Liver (tissue), 9 donors: ENCODE measurements around the gene MAP2K4. TPM values are rescaled to one million over a fixed set of nuclear protein-coding genes. Genes with fewer than 3 reads are reported as not detected.

Experiments
- DNase-seq: peaks from one replicate; pipeline ENCODE4 v3.0.0-alpha.2; 2017; ENCODE audit warnings: low spot score
- H3K27ac ChIP-seq, 2 donors: one replicate each; pipeline ENCODE4 v1.7.0; 2013; ENCODE audit warnings: inconsistent platforms in 2 of 2, low read length in 2 of 2, control low read depth in 1 of 2, low read depth in 1 of 2, mild to moderate bottlenecking in 1 of 2
- H3K27me3 ChIP-seq, 4 donors: one replicate each; pipeline versions ENCODE4 v1.6.1 to v1.7.0; 2013; ENCODE audit warnings: low read length in 3 of 4, inconsistent platforms in 1 of 4, mild to moderate bottlenecking in 1 of 4, moderate library complexity in 1 of 4; ENCODE audit not compliant: control insufficient read depth in 4 of 4, insufficient read depth in 4 of 4
- H3K36me3 ChIP-seq, 4 donors: one replicate each; pipeline versions ENCODE4 v1.6.1 to v1.7.0; 2013; ENCODE audit warnings: low read length in 3 of 4, mild to moderate bottlenecking in 3 of 4, low read depth in 1 of 4, moderate library complexity in 1 of 4; ENCODE audit not compliant: control insufficient read depth in 4 of 4, insufficient read depth in 3 of 4
- H3K4me1 ChIP-seq, 4 donors: one replicate each; pipeline versions ENCODE4 v1.6.1 to v1.7.0; 2013; ENCODE audit warnings: low read length in 3 of 4, mild to moderate bottlenecking in 3 of 4, moderate library complexity in 1 of 4; ENCODE audit not compliant: control insufficient read depth in 4 of 4, insufficient read depth in 4 of 4
- H3K4me3 ChIP-seq, 3 donors: one replicate each; pipeline versions ENCODE4 v1.6.1 to v1.7.0; 2013; ENCODE audit warnings: low read length in 3 of 3, control low read depth in 1 of 3, low read depth in 1 of 3, mild to moderate bottlenecking in 1 of 3
- H3K9ac ChIP-seq, 2 donors: one replicate each; pipeline ENCODE4 v1.7.0; 2013; ENCODE audit warnings: low read length in 2 of 2, mild to moderate bottlenecking in 2 of 2, moderate library complexity in 2 of 2, control low read depth in 1 of 2, low read depth in 1 of 2
- H3K9me3 ChIP-seq, 4 donors: one replicate each; pipeline versions ENCODE4 v1.6.1 to v1.7.0; 2013; ENCODE audit warnings: low read length in 3 of 4; ENCODE audit not compliant: control insufficient read depth in 4 of 4
- EGR1 ChIP-seq, 2 donors: IDR thresholded peaks; 2 replicates each; pipeline ENCODE4 v1.6.1; 2016 to 2018; ENCODE audit warnings: antibody characterized with exemption in 2 of 2, low read depth in 2 of 2
- FOXA1 ChIP-seq: IDR thresholded peaks from 2 replicates; pipeline ENCODE4 v1.6.1; 2016; ENCODE audit warnings: antibody characterized with exemption
- FOXA2 ChIP-seq: IDR thresholded peaks from 2 replicates; pipeline ENCODE4 v1.6.1; 2016; ENCODE audit warnings: antibody characterized with exemption
- HNF4A ChIP-seq, 2 donors: conservative IDR thresholded peaks; 2 replicates each; pipeline ENCODE4 v1.6.1; 2016; ENCODE audit warnings: antibody characterized with exemption in 2 of 2, mild to moderate bottlenecking in 2 of 2
- HNF4G ChIP-seq: IDR thresholded peaks from 2 replicates; pipeline ENCODE4 v1.6.1; 2016; ENCODE audit warnings: antibody characterized with exemption
- JUND ChIP-seq, 2 donors: IDR thresholded peaks; 2 replicates each; pipeline ENCODE4 v1.6.1; 2016; ENCODE audit warnings: antibody characterized with exemption in 2 of 2
- NR2F2 ChIP-seq: IDR thresholded peaks from 2 replicates; pipeline ENCODE4 v1.6.1; 2016; ENCODE audit warnings: antibody characterized with exemption
- RAD21 ChIP-seq, 2 donors: IDR thresholded peaks; 2 replicates each; pipeline ENCODE4 v1.6.1; 2016; ENCODE audit warnings: antibody characterized with exemption in 2 of 2, mild to moderate bottlenecking in 2 of 2
- RXRA ChIP-seq, 2 donors: IDR thresholded peaks; 2 replicates each; pipeline ENCODE4 v1.6.1; 2017 to 2018; ENCODE audit warnings: antibody characterized with exemption in 2 of 2, mild to moderate bottlenecking in 1 of 2
- SP1 ChIP-seq: IDR thresholded peaks from 2 replicates; pipeline ENCODE4 v1.6.1; 2018; ENCODE audit warnings: antibody characterized with exemption, mild to moderate bottlenecking
- TAF1 ChIP-seq: conservative IDR thresholded peaks from 2 replicates; pipeline ENCODE4 v1.6.1; 2016; ENCODE audit warnings: antibody characterized with exemption, mild to moderate bottlenecking
- YY1 ChIP-seq: IDR thresholded peaks from 2 replicates; pipeline ENCODE4 v1.6.1; 2016; ENCODE audit warnings: antibody characterized with exemption, mild to moderate bottlenecking
- WGBS: extraction: QIAGEN DNeasy Blood & Tissue Kit; methylation state at CpG from one replicate; pipeline ENCODE4 v1.1.7; 2013; 5-methylcytosine and 5-hydroxymethylcytosine counted together
- polyA plus RNA-seq, 2 donors: library from polyadenylated mRNA; stranded (reverse) in 1 of 2; unstranded in 1 of 2; fragments of 200-250 nt in 1 of 2; fragments of >200 nt in 1 of 2; fragmentation: Nextera tagmentation in 1 of 2; extraction: Ambion mirVana in 1 of 2; gene quantifications; one replicate each; pipeline versions ENCODE4 v1.2.1 to v1.2.3, GENCODE V29; 2013 to 2015
- total RNA-seq, 2 donors: library from RNA; depleted of rRNA; stranded (reverse); fragments of >200 nt; gene quantifications; one replicate each; pipeline ENCODE4 v1.2.3, GENCODE V29; 2014
- TF ChIP-seq, protein P1 (sequence below): fragments of 150-350 bp; IDR thresholded peaks from 2 replicates; pipeline ENCODE4 v1.5.1; 2017; ENCODE audit warnings: improper control_type of control experiment, low read depth, low read length; ENCODE audit not compliant: missing input control
- TF ChIP-seq, protein P2 (sequence below): IDR thresholded peaks from 2 replicates; pipeline ENCODE4 v1.6.1; 2016; ENCODE audit warnings: antibody characterized with exemption
- TF ChIP-seq, protein P3 (sequence below): IDR thresholded peaks from 2 replicates; pipeline ENCODE4 v1.6.1; 2016; ENCODE audit warnings: antibody characterized with exemption, mild to moderate bottlenecking
- donor health status: healthy.
- donor health status: healthy.
- donor health status: healthy.
- donor health status: healthy.
- donor health status: healthy.

The MAP2K4 gene
- total and polyA plus RNA-seq, 4 donors, result 9.2 to 23.8 (median 14.7) TPM

DNA sequence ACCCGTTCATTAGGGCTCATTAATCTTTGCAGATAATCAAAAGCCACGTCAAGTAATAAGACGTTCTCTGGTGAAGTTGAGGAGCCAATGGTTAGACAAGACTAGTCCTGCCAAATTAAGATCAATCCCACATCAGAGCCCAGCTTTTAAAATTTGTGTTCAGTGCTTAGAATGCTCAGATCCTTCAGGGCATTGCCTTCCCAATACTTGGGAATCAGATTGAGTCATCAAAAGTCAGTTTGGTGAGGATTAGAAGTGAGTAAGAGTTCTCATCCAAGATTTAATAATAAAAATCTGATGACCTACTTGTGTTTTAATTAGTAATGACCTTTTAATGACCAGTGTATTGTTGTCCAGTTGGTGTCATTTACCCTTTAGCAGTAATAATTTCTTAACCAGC lies 19.8 kb downstream of the MAP2K4 start (continued):
- TF ChIP-seq, protein P1, sequence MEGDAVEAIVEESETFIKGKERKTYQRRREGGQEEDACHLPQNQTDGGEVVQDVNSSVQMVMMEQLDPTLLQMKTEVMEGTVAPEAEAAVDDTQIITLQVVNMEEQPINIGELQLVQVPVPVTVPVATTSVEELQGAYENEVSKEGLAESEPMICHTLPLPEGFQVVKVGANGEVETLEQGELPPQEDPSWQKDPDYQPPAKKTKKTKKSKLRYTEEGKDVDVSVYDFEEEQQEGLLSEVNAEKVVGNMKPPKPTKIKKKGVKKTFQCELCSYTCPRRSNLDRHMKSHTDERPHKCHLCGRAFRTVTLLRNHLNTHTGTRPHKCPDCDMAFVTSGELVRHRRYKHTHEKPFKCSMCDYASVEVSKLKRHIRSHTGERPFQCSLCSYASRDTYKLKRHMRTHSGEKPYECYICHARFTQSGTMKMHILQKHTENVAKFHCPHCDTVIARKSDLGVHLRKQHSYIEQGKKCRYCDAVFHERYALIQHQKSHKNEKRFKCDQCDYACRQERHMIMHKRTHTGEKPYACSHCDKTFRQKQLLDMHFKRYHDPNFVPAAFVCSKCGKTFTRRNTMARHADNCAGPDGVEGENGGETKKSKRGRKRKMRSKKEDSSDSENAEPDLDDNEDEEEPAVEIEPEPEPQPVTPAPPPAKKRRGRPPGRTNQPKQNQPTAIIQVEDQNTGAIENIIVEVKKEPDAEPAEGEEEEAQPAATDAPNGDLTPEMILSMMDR, result no peak
- no peak for TF ChIP-seq EGR1 (IDR thresholded peaks at IDR 0.05; ENCODE audit: low read depth in 2 of 2)

DNA sequence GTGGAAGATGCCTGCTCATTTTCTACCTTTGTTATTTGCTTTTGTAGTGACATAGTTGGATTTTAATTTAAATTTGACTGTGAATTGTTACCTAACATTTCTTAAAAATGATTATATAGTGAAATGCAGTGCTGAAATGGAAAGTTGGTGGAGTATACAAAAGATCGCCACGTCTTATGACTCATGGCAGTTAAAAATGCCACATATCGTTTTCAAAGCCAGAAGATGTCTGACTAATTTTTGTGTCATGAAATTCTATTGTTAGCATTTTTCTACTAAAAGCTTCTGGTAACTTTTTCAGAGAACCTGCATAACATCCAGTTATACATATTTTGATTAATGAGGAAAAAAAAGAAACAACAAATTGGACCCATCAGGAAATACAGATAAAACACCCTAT lies 20.6 kb downstream of the MAP2K4 start:
- Histone ChIP-seq H3K36me3 (no peaks in the 10 kb centered on the region), H3K9ac (no peak overlapping the region), H3K4me3 (no peak overlapping the region), H3K27ac (no peak overlapping the region), H3K27me3 (no peaks in the 10 kb centered on the region), H3K9me3 (no peaks in the 10 kb centered on the region), H3K4me1 (peaks cover 0 to 12% (median 6%) of the 10 kb centered on the region in 4 donors)
- 89% methylated on average over 3 of the region's 3 CpGs for WGBS
- DNase-seq, result no peak
- TF ChIP-seq HNF4G (no peak), EGR1 (IDR thresholded peaks at IDR 0.05; ENCODE audit: low read depth in 2 of 2) (no peak), RXRA (IDR thresholded peaks at IDR 0.05) (no peak), SP1 (no peak), JUND (IDR thresholded peaks at IDR 0.05) (no peak), NR2F2 (no peak)

DNA sequence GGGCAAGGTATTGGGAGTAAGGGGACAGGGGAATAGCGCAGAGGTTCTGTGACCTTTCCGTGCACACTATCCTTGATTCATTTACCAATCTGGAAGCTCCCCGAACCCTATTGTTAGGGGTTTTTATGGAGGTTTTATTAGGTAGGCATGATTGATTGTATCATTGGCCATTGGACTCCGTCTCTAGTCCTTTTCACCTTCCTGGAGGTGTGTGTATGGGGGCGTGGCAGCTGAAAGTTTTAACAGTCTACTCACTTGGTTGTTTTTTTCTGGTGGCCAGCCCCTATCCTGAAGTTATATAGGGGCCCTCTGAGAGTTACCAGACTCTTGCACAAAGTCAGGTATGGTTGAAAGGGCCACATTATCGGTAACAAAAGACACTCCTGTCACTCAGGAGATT lies 23.0 kb downstream of the MAP2K4 start:
- no peak overlapping the region for H3K27ac ChIP-seq
- TF ChIP-seq FOXA2 (no peak), RAD21 (IDR thresholded peaks at IDR 0.05) (no peak), HNF4A (conservative IDR thresholded peaks at IDR 0.05) (no peak)
- TF ChIP-seq, protein P1, result no peak
- H3K9ac ChIP-seq, result no peak overlapping the region
- no peak for DNase-seq
- H3K36me3 ChIP-seq, result no peaks in the 10 kb centered on the region
- 94% methylated on average over 6 of the region's 6 CpGs for WGBS
- H3K27me3 ChIP-seq, result no peaks in the 10 kb centered on the region
- H3K4me3 ChIP-seq, result no peak overlapping the region
- peaks cover 0 to 18% (median 3%) of the 10 kb centered on the region in 4 donors for H3K4me1 ChIP-seq
- H3K9me3 ChIP-seq, result no peaks in the 10 kb centered on the region

DNA sequence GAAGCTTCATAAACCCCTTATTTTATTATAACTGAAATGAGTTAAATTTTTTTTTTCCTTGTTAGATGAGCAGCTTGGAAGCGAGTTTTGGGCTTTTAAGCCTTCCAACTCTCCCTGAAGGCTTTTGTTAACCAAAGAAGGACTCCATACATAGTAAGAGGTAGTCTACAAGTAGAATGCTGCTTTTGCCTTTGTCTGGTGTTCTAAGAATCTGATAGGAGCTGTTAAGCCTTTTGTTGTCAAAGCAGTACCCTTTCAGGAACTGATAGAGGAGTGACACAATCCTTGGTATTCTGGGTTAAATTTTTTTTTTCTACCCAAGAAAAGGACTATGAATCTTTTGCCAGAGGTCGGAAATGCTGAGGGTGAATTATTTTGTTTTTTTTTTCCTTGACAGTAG lies 26.1 kb downstream of the MAP2K4 start:
- DNase-seq, result no peak
- 77% methylated on average over 2 of the region's 2 CpGs for WGBS
- Histone ChIP-seq H3K9ac (no peak overlapping the region), H3K4me1 (peaks cover 0 to 16% (median 3%) of the 10 kb centered on the region in 4 donors), H3K4me3 (no peak overlapping the region), H3K36me3 (peaks cover 0 to under 1% (median 0%) of the 10 kb centered on the region in 4 donors), H3K27me3 (no peaks in the 10 kb centered on the region), H3K27ac (no peak overlapping the region), H3K9me3 (no peaks in the 10 kb centered on the region)
- no peak for TF ChIP-seq RXRA (IDR thresholded peaks at IDR 0.05)
- TF ChIP-seq, protein P2, sequence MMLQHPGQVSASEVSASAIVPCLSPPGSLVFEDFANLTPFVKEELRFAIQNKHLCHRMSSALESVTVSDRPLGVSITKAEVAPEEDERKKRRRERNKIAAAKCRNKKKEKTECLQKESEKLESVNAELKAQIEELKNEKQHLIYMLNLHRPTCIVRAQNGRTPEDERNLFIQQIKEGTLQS, result no peak
- no peak for TF ChIP-seq FOXA1
- no peak for TF ChIP-seq EGR1 (IDR thresholded peaks at IDR 0.05; ENCODE audit: low read depth in 2 of 2)
- TF ChIP-seq FOXA2, result no peak
- TF ChIP-seq, protein P1, result no peak
- no peak for TF ChIP-seq TAF1
- no peak for TF ChIP-seq HNF4G
- TF ChIP-seq YY1, result no peak
- TF ChIP-seq, protein P3, sequence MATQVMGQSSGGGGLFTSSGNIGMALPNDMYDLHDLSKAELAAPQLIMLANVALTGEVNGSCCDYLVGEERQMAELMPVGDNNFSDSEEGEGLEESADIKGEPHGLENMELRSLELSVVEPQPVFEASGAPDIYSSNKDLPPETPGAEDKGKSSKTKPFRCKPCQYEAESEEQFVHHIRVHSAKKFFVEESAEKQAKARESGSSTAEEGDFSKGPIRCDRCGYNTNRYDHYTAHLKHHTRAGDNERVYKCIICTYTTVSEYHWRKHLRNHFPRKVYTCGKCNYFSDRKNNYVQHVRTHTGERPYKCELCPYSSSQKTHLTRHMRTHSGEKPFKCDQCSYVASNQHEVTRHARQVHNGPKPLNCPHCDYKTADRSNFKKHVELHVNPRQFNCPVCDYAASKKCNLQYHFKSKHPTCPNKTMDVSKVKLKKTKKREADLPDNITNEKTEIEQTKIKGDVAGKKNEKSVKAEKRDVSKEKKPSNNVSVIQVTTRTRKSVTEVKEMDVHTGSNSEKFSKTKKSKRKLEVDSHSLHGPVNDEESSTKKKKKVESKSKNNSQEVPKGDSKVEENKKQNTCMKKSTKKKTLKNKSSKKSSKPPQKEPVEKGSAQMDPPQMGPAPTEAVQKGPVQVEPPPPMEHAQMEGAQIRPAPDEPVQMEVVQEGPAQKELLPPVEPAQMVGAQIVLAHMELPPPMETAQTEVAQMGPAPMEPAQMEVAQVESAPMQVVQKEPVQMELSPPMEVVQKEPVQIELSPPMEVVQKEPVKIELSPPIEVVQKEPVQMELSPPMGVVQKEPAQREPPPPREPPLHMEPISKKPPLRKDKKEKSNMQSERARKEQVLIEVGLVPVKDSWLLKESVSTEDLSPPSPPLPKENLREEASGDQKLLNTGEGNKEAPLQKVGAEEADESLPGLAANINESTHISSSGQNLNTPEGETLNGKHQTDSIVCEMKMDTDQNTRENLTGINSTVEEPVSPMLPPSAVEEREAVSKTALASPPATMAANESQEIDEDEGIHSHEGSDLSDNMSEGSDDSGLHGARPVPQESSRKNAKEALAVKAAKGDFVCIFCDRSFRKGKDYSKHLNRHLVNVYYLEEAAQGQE, result no peak
- TF ChIP-seq NR2F2, result no peak
- TF ChIP-seq JUND (IDR thresholded peaks at IDR 0.05), result no peak
